WTC11 (cell line): Measurements from ENCODE around the gene HACD2.

Experiments used
- AFF4 ChIP-seq: sonication (generic); formaldehyde crosslinking; IDR thresholded peaks from 2 replicates; pipeline ENCODE4 v1.8.1; 2023; ENCODE audit warnings: mild to moderate bottlenecking, missing genetic modification reagents, borderline replicate concordance
- CTCF ChIP-seq: fragments of 200-600 bp; IDR thresholded peaks from 2 replicates; pipeline ENCODE4 v1.8.0; 2022; ENCODE audit warnings: antibody characterized with exemption
- E2F1 ChIP-seq: sonication (generic); formaldehyde crosslinking; IDR thresholded peaks from 2 replicates; pipeline ENCODE4 v1.8.0; 2022; ENCODE audit warnings: mild to moderate bottlenecking, missing genetic modification reagents
- E2F4 ChIP-seq: sonication (generic); formaldehyde crosslinking; IDR thresholded peaks from 2 replicates; pipeline ENCODE4 v1.8.1; 2022; ENCODE audit warnings: low read depth, mild to moderate bottlenecking, moderate library complexity, missing genetic modification reagents, borderline replicate concordance
- E2F5 ChIP-seq: sonication (generic); formaldehyde crosslinking; IDR thresholded peaks from 2 replicates; pipeline ENCODE4 v1.8.1; 2022; ENCODE audit warnings: mild to moderate bottlenecking, moderate library complexity, missing genetic modification reagents
- FOXJ3 ChIP-seq: sonication (generic); formaldehyde crosslinking; IDR thresholded peaks from 2 replicates; pipeline ENCODE4 v1.9.0; 2021; ENCODE audit warnings: missing genetic modification reagents, mild to moderate bottlenecking, borderline replicate concordance
- MAX ChIP-seq: sonication (generic); formaldehyde crosslinking; IDR thresholded peaks from 2 replicates; pipeline ENCODE4 v1.8.0; 2022; ENCODE audit warnings: mild to moderate bottlenecking, missing genetic modification reagents
- MLX ChIP-seq: sonication (generic); formaldehyde crosslinking; IDR thresholded peaks from 2 replicates; pipeline ENCODE4 v1.8.1; 2023; ENCODE audit warnings: mild to moderate bottlenecking, missing genetic modification reagents, moderate library complexity
- OVOL2 ChIP-seq: fragments of 250-450 bp; sonication (Bioruptor Pico); IDR thresholded peaks from 2 replicates; pipeline ENCODE4 v1.9.0; 2021; ENCODE audit warnings: mild to moderate bottlenecking, borderline replicate concordance
- USF2 ChIP-seq: sonication (generic); formaldehyde crosslinking; IDR thresholded peaks from 2 replicates; pipeline ENCODE4 v1.8.1; 2023; ENCODE audit warnings: mild to moderate bottlenecking, missing genetic modification reagents, moderate library complexity
- ZNF138 ChIP-seq: sonication (generic); formaldehyde crosslinking; conservative IDR thresholded peaks from 2 replicates; pipeline ENCODE4 v1.8.1; 2022; ENCODE audit warnings: mild to moderate bottlenecking, moderate library complexity, missing genetic modification reagents
- ZNF281 ChIP-seq: sonication (generic); formaldehyde crosslinking; IDR thresholded peaks from 2 replicates; pipeline ENCODE4 v1.8.0; 2023; ENCODE audit warnings: mild to moderate bottlenecking, missing genetic modification reagents

GRCh38 chr3:123518892-123519485, 65.9 kb downstream of the HACD2 start:
- TF ChIP-seq MLX: no peak
- TF ChIP-seq USF2 (CRISPR knock-in tag): no peak
- TF ChIP-seq CTCF: no peak
- TF ChIP-seq E2F5 (CRISPR knock-in tag): no peak
- TF ChIP-seq FOXJ3 (CRISPR knock-in tag): no peak
- TF ChIP-seq OVOL2 (CRISPR knock-in tag): no peak
- TF ChIP-seq E2F4 (CRISPR knock-in tag): no peak
- no peak for TF ChIP-seq E2F1 (CRISPR knock-in tag)
- no peak for TF ChIP-seq MAX (CRISPR knock-in tag)
- TF ChIP-seq ZNF138 (CRISPR knock-in tag): no peak
- TF ChIP-seq AFF4 (CRISPR knock-in tag): no peak
- TF ChIP-seq ZNF281 (CRISPR knock-in tag): no peak
